ENCODE measurements around the gene STX1A.
"Not testable (repeated sequence)": the region's sequence is repeated elsewhere in the genome, so short reads cannot be mapped to it uniquely, and the experiment has no call there.

The STX1A gene

DNA sequence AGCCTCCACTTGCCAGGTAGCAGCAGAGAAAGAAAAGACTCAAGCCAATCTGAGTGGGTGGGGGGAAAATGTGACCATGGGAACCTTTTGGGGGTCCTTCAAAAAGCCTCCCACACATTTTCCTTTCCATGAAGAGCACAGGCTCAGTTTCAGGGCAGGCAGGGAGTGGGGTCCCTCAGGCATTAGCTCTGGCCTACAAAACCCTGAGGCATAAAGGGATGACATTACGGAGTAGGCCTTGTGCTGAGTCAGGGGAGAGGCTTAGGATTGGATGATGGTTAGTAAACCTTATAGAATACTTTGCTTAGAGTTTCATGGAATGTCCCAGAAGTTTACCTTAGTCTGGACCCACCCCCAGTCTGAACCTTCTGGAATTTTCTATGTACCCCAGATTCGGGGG is 39.8 kb downstream of the STX1A start:
- H3K9me3 ChIP-seq (ENCODE audit: control insufficient read depth, insufficient read depth, low read depth, low read length), result no peaks in the 10 kb centered on the region
- H3K4me1 ChIP-seq (ENCODE audit: control insufficient read depth, insufficient read depth, low read length), result peaks cover 3% of the 10 kb centered on the region; the same call in 1 of the 2 replicates
- H3K4me3 ChIP-seq (ENCODE audit: low read depth, low read length), result no peak overlapping the region
- ChIA-PET POLR2A (no interaction called here), CTCF (no interaction called here)
- H3K27ac ChIP-seq (ENCODE audit: extremely low read depth, low read depth, low read length), result no peak overlapping the region
- TF ChIP-seq, protein P1, sequence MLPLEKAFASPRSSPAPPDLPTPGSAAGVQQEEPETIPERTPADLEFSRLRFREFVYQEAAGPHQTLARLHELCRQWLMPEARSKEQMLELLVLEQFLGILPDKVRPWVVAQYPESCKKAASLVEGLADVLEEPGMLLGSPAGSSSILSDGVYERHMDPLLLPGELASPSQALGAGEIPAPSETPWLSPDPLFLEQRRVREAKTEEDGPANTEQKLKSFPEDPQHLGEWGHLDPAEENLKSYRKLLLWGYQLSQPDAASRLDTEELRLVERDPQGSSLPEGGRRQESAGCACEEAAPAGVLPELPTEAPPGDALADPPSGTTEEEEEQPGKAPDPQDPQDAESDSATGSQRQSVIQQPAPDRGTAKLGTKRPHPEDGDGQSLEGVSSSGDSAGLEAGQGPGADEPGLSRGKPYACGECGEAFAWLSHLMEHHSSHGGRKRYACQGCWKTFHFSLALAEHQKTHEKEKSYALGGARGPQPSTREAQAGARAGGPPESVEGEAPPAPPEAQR (tag by site-specific recombination; IDR thresholded peaks at IDR 0.05), result no peak
- no peak for TF ChIP-seq ZNF488 (tag by site-specific recombination; IDR thresholded peaks at IDR 0.05)
- peak; percentile 85 for TF ChIP-seq ZNF335 (tag by site-specific recombination; conservative IDR thresholded peaks at IDR 0.05)
- no peak for TF ChIP-seq ZSCAN23 (tag by site-specific recombination; IDR thresholded peaks at IDR 0.05)
- H3K36me3 ChIP-seq (ENCODE audit: control insufficient read depth in 2 of 2, insufficient read depth in 1 of 2, low read length in 2 of 2), result peaks cover 0 to 19% of the 10 kb centered on the region in 2 experiments; a peak in 1 of 3 replicates

DNA sequence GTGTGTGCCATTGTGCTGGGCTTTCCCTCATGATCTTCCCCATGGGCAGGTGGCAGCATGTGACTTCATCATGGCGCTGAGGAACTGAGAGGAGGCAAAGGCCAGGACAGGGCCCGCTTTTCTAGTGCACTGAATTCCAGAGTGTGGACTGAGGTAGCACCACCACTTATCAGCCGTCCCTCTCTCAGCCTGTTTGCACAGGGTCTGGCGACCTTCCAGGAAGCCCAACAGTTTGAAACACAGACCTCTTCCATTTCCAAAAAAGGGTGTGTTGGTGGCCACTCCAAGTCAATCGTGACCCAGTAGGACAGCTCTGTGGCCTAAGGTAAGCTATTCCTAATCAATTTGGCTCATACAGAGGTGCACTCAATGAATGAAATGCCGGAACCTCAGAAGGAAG is 40.6 kb downstream of the STX1A start:
- CTCF ChIA-PET, result interaction anchor here (1.2 to 1.5 kb wide), 2 partner anchors 11 to 72 kb away, joined by 3 to 5 read pairs; partner anchors contain the start of gene VPS37D

GRCh38 chr7:73676062-73676461 is 43.4 kb downstream of the STX1A start:
- H3K27ac ChIP-seq (ENCODE audit: extremely low read depth, low read depth, low read length); H3K9me3 ChIP-seq (ENCODE audit: control insufficient read depth, insufficient read depth, low read depth, low read length); H3K4me3 ChIP-seq (ENCODE audit: low read depth, low read length); H3K4me1 ChIP-seq (ENCODE audit: control insufficient read depth, insufficient read depth, low read length): not testable (repeated sequence)
- CTCF ChIA-PET, result interaction anchor here (0.7 kb wide), 2 partner anchors 20 to 47 kb away, joined by 3 to 4 read pairs; no protein-coding TSS in a partner anchor
- POLR2A ChIA-PET, result interaction anchor here (0.7 to 1.6 kb wide), 2 partner anchors 46 to 63 kb away, joined by 3 to 6 read pairs; no protein-coding TSS in a partner anchor
- H3K36me3 ChIP-seq (ENCODE audit: control insufficient read depth in 2 of 2, insufficient read depth in 1 of 2, low read length in 2 of 2), result peaks cover 0 to 27% of the 10 kb centered on the region in 2 experiments; a peak in 1 of 3 replicates

More for the DNA sequence above, 40.6 kb downstream of the STX1A start:
- no peak overlapping the region for H3K27ac ChIP-seq (ENCODE audit: extremely low read depth, low read depth, low read length)
- TF ChIP-seq ZNF658 (tag by site-specific recombination; IDR thresholded peaks at IDR 0.05) (no peak), ZNF266 (tag by site-specific recombination; IDR thresholded peaks at IDR 0.05; ENCODE audit: low read depth) (no peak), ZNF175 (tag by site-specific recombination; IDR thresholded peaks at IDR 0.05) (no peak), ZNF560 (tag by site-specific recombination; IDR thresholded peaks at IDR 0.05; ENCODE audit: borderline replicate concordance) (no peak), ZNF394 (tag by site-specific recombination; IDR thresholded peaks at IDR 0.05; ENCODE audit: borderline replicate concordance) (no peak), ZNF473 (tag by site-specific recombination; IDR thresholded peaks at IDR 0.05) (no peak), ZNF501 (tag by site-specific recombination; IDR thresholded peaks at IDR 0.05) (no peak), ZNF585B (tag by site-specific recombination; IDR thresholded peaks at IDR 0.05) (no peak), ZNF529 (tag by site-specific recombination; IDR thresholded peaks at IDR 0.05; ENCODE audit: insufficient replicate concordance) (no peak), ZNF626 (tag by site-specific recombination; IDR thresholded peaks at IDR 0.05) (no peak), KLF8 (tag by site-specific recombination; IDR thresholded peaks at IDR 0.05) (no peak), ZNF292 (tag by site-specific recombination; IDR thresholded peaks at IDR 0.05; ENCODE audit: borderline replicate concordance, low read depth) (no peak), ZNF664 (tag by site-specific recombination; IDR thresholded peaks at IDR 0.05) (no peak), ZNF776 (tag by site-specific recombination; IDR thresholded peaks at IDR 0.05; ENCODE audit: borderline replicate concordance) (no peak), ZNF398 (tag by site-specific recombination; IDR thresholded peaks at IDR 0.05) (no peak), ZNF623 (tag by site-specific recombination; IDR thresholded peaks at IDR 0.05) (no peak), ZNF639 (tag by site-specific recombination; IDR thresholded peaks at IDR 0.05) (no peak), SCRT1 (tag by site-specific recombination; IDR thresholded peaks at IDR 0.05; ENCODE audit: borderline replicate concordance) (no peak)
- TF ChIP-seq, protein P2, sequence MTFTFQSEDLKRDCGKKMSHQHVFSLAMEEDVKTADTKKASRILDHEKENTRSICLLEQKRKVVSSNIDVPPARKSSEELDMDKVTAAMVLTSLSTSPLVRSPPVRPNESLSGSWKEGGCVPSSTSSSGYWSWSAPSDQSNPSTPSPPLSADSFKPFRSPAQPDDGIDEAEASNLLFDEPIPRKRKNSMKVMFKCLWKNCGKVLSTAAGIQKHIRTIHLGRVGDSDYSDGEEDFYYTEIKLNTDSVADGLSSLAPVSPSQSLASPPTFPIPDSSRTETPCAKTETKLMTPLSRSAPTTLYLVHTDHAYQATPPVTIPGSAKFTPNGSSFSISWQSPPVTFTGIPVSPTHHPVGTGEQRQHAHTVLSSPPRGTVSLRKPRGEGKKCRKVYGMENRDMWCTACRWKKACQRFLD (tag by site-specific recombination; IDR thresholded peaks at IDR 0.05), result no peak
- H3K4me1 ChIP-seq (ENCODE audit: control insufficient read depth, insufficient read depth, low read length), result peaks cover 3% of the 10 kb centered on the region; the same call in 1 of the 2 replicates
- peaks cover 0 to 19% of the 10 kb centered on the region in 2 experiments; a peak in 1 of 3 replicates for H3K36me3 ChIP-seq (ENCODE audit: control insufficient read depth in 2 of 2, insufficient read depth in 1 of 2, low read length in 2 of 2)
- POLR2A ChIA-PET, result interaction anchor here (1.1 kb wide), 1 partner anchor 66 kb away, joined by 3 read pairs; no protein-coding TSS in a partner anchor
- H3K4me3 ChIP-seq (ENCODE audit: low read depth, low read length), result no peak overlapping the region
- H3K9me3 ChIP-seq (ENCODE audit: control insufficient read depth, insufficient read depth, low read depth, low read length), result no peaks in the 10 kb centered on the region

Measured in HEK293 (cell line).